SW480 (cell line): ENCODE measurements around the gene CTNNA2.

Experiments
- DNase-seq: peaks from one replicate; pipeline ENCODE4 v3.0.0-alpha.2; 2016; ENCODE audit warnings: low spot score

CTNNA2 gene

DNA sequence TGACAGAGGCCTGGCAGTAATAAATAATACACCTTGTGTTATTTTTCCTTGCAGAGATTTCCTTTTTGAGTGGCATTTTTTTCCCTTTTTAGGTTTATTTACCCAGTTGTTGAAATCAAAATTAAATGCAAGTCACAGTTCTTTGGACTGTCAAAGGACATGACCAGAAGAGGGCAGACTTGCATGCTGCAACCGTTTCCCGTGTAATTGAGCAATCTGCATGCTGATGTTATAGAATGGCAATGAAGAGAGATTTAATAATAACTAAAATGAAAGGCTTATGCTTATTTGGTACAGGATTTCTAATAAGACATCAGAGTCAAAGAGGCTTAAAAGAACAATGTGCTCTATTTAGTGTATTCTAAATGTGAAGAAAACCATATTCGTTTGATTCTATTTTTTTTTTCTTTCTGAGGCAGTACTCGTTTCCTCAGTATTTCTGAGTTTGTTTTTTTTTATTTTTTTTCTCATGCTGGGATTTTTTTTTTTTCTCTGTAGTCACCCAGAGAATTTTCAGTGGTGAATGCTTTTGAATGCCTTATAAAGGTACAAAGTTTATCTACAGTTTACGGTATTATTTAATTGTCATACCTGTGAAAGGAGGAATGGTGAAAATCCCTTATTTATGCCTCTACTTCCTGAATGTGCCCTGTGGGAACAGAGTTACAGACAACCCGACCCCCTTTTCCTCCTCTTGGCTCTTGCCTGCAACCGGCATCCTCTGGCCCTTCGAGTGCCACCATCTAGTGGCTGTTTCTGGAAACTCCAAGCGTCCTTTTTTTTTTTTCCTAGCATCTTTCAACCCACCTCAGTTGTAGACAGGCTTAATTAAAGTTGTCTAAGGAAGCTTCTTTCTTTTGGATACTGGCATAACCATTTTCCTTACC is 423.2 kb downstream of the CTNNA2 start:
- peak; percentile 76 for DNase-seq

- DNase-seq = no peak
These were observed 423.9 kb downstream of the CTNNA2 start for GRCh38 chr2:79936715-79937114.

DNA sequence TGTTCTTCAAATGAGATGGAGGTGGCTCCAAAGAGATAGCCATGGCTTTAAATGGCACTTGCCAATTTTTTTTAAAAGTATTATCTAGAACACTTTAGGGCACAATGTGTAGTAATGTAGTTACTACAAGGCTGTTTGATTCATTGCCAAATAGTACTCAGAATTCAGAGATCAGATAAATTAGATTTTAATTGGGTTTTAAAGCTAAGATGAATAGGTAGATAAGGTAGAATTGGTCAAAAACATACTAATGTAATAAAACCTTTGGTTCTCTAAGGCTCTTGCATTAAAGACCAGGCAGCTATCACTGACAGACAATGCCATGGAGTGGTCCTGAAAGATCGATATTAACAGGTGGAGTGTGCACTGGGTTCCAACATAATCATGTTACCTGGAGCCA is 425.8 kb downstream of the CTNNA2 start:
- DNase-seq = no peak

DNA sequence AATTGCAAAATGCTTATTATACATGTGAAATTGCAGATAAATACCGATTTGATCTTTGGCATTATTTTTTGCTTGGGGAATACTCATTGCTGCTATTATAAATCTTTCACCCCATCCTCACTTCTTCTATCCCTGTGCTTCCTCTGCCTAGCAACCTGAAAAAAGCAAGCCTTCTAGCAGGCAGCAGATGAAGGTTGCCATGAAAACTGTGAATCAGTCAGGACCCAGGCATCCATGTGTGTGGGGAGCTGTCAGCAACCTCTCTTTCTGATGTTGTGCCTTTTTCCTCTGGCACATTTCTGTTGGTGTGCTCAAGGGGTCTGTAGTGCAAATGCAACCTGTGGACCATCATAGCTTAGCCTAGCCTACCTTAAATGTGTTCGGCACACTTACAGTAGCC is 427.5 kb downstream of the CTNNA2 start:
- no peak for DNase-seq

DNA sequence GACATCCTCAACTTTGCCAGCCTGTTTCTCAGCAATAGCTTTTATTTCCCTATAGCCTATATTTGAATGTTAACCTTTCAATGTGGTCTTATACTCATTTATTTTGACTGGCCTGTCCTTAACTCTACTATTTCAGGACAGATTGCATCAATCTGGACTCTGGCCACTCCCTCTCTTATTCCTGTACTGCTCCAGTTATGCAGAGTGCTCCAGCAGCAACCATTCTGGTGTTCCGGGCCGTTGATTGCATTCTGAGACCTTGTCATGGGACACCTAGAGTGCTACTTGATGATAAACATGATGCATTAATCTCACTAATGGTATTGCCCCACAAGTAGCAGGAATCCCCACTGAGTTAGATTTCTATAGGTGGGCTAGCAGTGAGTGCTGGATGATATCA is 428.3 kb downstream of the CTNNA2 start:
- DNase-seq = no peak

DNA sequence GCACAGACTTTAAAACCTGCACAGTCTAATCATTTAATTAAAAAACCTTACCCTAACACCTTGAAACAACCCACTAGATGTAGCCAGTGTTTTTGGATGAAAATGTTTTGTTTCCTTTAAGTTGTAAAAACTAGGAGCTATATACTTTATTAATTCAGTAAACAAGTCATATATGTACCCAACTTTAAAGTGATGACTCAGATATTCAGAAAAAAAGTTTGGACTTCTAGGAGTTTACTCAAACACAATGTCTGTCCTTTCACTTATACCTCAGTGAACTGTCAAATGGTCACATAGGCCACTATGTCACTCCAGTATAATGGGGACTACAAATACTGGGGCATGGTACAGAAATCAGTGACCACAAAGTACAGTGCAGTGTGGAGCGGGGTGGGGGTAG is 431.4 kb downstream of the CTNNA2 start:
- DNase-seq = no peak

- no peak for DNase-seq
These were observed 433.0 kb downstream of the CTNNA2 start for GRCh38 chr2:79945653-79946445.

DNA sequence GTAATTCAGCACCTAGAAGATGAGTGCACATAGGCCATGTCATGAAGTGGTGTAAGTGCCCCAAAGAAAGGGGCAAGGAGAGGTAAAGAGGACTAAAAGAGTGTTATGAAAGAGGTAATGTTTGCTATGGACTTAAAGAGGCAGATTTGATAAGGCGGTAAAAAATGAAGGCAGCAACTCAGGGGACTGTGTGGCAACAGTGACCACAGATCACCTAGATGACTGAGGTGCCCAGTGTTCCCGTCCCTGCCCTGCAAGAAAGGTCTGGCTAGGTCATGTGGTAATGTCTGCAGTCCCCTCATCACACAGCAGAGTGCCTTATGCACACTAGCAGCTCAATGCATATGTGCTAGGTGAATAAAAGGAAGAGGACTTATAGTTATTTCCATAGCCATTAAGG is 434.9 kb downstream of the CTNNA2 start:
- no peak for DNase-seq

- no peak for DNase-seq
These were observed 437.7 kb downstream of the CTNNA2 start for GRCh38 chr2:79950526-79950925.

DNA sequence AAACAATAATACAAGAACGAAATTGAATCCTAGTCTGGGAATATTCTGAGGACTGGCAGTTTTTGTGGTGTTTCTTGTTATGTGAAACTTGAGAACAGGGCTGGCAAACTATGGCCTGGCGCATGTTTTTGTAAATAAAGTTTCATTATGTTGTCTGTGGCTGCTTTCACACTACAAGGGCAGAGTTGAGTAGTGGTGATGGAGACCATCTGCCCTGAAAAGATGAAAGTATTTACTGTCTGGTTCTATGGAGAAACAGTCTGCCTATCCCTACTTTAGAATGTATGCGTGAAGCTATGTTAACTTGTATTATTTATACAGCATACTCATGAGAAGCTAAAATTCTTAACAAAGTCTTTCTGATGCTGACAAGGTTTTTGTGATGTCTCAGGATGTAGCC is 439.8 kb downstream of the CTNNA2 start:
- DNase-seq = no peak

- DNase-seq = no peak
These were observed 447.2 kb downstream of the CTNNA2 start for GRCh38 chr2:79960035-79960434.

GRCh38 chr2:79960519-79960918 is 447.7 kb downstream of the CTNNA2 start:
- DNase-seq = no peak

DNA sequence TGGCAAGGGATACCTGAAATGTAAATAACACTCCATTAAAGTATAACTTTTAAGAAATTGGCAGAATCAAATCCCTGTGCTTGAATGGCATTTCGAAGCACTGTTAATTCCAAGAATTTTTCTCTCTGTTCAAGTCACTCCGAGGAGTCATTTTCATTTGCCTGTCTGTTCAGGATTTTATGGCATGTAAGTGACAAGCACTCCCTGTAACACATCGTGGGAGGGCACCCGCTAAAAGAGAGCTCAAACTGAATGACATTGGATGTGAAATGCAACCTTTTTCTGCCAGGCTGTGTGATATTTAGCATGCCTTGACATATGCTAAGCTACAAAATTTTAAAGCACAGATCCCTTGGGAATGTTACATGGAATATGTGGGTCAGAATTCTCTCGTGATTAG is 452.1 kb downstream of the CTNNA2 start:
- no peak for DNase-seq

- no peak for DNase-seq
These were observed 453.5 kb downstream of the CTNNA2 start for GRCh38 chr2:79966369-79966768.

- DNase-seq = no peak
These were observed 454.0 kb downstream of the CTNNA2 start for GRCh38 chr2:79966882-79967281.

GRCh38 chr2:79971807-79972206 is 459.0 kb downstream of the CTNNA2 start:
- DNase-seq = no peak

DNA sequence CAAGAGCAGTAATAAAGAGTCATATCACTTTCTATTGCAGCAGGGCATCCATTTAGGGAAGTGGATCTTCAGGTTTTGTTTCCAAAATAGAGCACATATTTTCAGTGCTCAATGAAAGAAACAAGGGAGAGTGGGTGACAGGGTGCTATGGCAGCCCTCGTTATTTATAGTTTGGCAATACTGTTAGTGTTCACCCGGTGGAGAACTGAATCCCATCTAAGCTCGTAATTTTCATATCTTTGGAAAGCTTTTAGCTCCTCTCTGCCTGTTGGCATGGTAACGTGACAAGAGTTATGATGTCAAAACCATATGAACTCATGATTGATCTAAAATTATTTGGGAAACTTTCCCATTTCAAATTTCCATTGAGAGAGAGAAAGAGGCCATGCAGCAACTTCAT is 459.8 kb downstream of the CTNNA2 start:
- no peak for DNase-seq

DNA sequence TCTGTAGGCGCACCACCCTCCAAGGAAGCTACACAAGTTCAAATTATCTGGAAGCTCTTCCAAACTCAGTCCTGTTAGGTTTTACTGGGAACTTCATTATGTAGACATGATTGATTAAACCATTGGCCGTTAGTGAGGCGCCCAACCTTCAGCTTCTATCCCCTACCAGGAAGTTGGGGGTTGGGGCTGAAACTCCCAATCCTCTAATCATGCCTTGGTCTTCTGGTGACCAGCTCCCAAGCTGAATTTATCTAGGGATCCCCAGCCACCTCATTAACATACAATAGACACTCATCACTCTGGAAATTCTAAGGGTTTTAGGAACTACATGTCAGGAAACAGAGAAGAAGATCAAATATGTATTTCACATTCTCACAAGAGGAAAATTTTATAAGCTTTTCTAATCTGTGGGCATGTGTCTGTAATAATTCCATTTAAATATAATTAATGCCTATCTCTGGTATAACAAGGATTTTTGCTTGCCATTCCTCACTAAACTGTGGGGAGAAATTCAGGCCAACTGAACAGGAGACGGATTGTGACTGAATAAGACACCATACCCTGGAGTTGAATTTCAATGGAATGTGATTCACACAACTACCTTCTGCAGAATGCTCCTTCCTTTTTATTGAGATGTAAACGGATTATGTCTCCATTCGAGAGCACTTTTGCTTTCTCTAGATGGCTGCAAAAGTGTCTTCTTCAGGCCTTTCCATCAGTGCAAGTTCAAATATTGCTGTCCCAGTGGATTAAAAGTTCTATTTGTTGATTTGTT is 463.1 kb downstream of the CTNNA2 start:
- no peak for DNase-seq

DNA sequence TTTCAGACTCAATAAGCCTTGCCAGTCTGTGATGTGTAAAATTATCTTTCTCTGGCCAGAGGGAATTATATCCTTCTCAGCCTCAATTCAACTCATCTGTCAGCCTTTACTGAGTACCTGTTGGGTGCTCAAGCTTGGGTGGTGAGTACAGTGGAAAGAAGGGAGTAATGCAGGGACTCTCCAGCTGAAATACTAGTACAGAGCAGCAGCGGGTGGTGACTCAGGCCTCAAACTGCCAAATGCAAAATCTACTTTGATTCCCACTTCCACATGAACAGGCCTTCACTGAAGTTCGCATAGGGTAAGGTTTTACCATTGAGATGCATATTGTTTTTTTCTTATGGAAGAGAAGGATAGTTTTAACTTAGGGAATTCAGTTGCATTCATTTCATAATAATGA is 464.9 kb downstream of the CTNNA2 start:
- no peak for DNase-seq

GRCh38 chr2:79980116-79980515 is 467.3 kb downstream of the CTNNA2 start:
- no peak for DNase-seq

- DNase-seq = no peak
These were observed 468.0 kb downstream of the CTNNA2 start for GRCh38 chr2:79980816-79981215.

DNA sequence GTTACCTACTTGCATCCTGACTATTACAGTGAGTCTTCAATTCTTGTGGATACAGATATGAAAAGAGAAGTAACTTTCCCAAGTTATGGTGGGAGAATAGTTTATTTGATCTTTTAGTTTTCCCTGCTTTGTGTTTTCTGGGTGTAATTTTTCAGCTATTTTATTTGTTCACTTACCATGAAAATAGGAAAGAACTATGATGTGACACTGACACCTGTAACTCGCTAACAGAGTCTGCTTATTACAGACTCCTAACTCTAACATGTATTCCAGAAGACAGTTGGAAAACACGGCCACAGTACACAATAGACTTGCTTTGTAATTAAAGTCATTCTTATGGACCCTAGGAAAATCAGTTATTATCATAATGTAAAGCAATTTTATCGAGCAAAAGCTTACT is 468.5 kb downstream of the CTNNA2 start:
- DNase-seq = no peak

GRCh38 chr2:79982445-79982844 is 469.6 kb downstream of the CTNNA2 start:
- DNase-seq = no peak
